ENCODE measurements around the gene CBX3.
"Not testable (repeated sequence)": the region's sequence is repeated elsewhere in the genome, so short reads cannot be mapped to it uniquely, and the experiment has no call there.

CBX3 gene

GRCh38 chr7:26165950-26166683 lies 35.4 kb upstream of the CBX3 start:
- Mint-ChIP-seq H3K4me1 (ENCODE audit: low read depth) (peaks cover 30% of the 10 kb centered on the region), H3K27me3 (no peaks in the 10 kb centered on the region), H3K36me3 (peaks cover 7% of the 10 kb centered on the region), H3K4me3 (peak overlapping the region; percentile 27), H3K27ac (peak overlapping the region; percentile 87), H3K9me3 (ENCODE audit: low read depth) (no peaks in the 10 kb centered on the region)

- H3K9me3 Mint-ChIP-seq (ENCODE audit: low read depth), result no peaks in the 10 kb centered on the region
- peak overlapping the region; percentile 39 for H3K4me3 Mint-ChIP-seq
- peaks cover 30% of the 10 kb centered on the region for H3K4me1 Mint-ChIP-seq (ENCODE audit: low read depth)
- H3K36me3 Mint-ChIP-seq, result peaks cover 9% of the 10 kb centered on the region
- peak overlapping the region; percentile 87 for H3K27ac Mint-ChIP-seq
- H3K27me3 Mint-ChIP-seq, result no peaks in the 10 kb centered on the region
Measured at GRCh38 chr7:26166684-26167266, 34.8 kb upstream of the CBX3 start.

- Mint-ChIP-seq H3K27me3 (no peaks in the 10 kb centered on the region), H3K4me1 (ENCODE audit: low read depth) (peaks cover 26% of the 10 kb centered on the region), H3K9me3 (ENCODE audit: low read depth) (no peaks in the 10 kb centered on the region), H3K4me3 (peak overlapping the region; percentile 39), H3K36me3 (peaks cover 12% of the 10 kb centered on the region), H3K27ac (peak overlapping the region; percentile 87)
Measured at GRCh38 chr7:26167303-26167934, 34.1 kb upstream of the CBX3 start.

- Mint-ChIP-seq H3K27ac (no peak overlapping the region), H3K4me1 (ENCODE audit: low read depth) (peaks cover 23% of the 10 kb centered on the region), H3K9me3 (ENCODE audit: low read depth) (no peaks in the 10 kb centered on the region), H3K4me3 (no peak overlapping the region), H3K36me3 (peaks cover 11% of the 10 kb centered on the region), H3K27me3 (no peaks in the 10 kb centered on the region)
Measured at GRCh38 chr7:26168458-26169023, 33.0 kb upstream of the CBX3 start.

- Mint-ChIP-seq H3K27me3 (no peaks in the 10 kb centered on the region), H3K4me3 (no peak overlapping the region), H3K9me3 (ENCODE audit: low read depth) (no peaks in the 10 kb centered on the region), H3K4me1 (ENCODE audit: low read depth) (peaks cover 26% of the 10 kb centered on the region), H3K27ac (no peak overlapping the region), H3K36me3 (peaks cover 13% of the 10 kb centered on the region)
Measured at GRCh38 chr7:26169271-26169670, 32.3 kb upstream of the CBX3 start.

GRCh38 chr7:26170663-26171062 lies 30.9 kb upstream of the CBX3 start:
- Mint-ChIP-seq H3K27ac (no peak overlapping the region), H3K4me3 (no peak overlapping the region), H3K4me1 (ENCODE audit: low read depth) (peaks cover 24% of the 10 kb centered on the region), H3K27me3 (no peaks in the 10 kb centered on the region), H3K9me3 (ENCODE audit: low read depth) (no peaks in the 10 kb centered on the region), H3K36me3 (peaks cover 14% of the 10 kb centered on the region)

- no peaks in the 10 kb centered on the region for H3K9me3 Mint-ChIP-seq (ENCODE audit: low read depth)
- H3K36me3 Mint-ChIP-seq, result peaks cover 14% of the 10 kb centered on the region
- H3K4me1 Mint-ChIP-seq (ENCODE audit: low read depth), result peaks cover 21% of the 10 kb centered on the region
- H3K27me3 Mint-ChIP-seq, result no peaks in the 10 kb centered on the region
- H3K27ac Mint-ChIP-seq, result no peak overlapping the region
- H3K4me3 Mint-ChIP-seq, result no peak overlapping the region
Measured at GRCh38 chr7:26171601-26172000, 29.9 kb upstream of the CBX3 start.

GRCh38 chr7:26172048-26172447 lies 29.5 kb upstream of the CBX3 start:
- H3K36me3 Mint-ChIP-seq, result peaks cover 14% of the 10 kb centered on the region
- no peaks in the 10 kb centered on the region for H3K9me3 Mint-ChIP-seq (ENCODE audit: low read depth)
- H3K4me1 Mint-ChIP-seq (ENCODE audit: low read depth), result peaks cover 16% of the 10 kb centered on the region
- no peaks in the 10 kb centered on the region for H3K27me3 Mint-ChIP-seq
- no peak overlapping the region for H3K4me3 Mint-ChIP-seq
- H3K27ac Mint-ChIP-seq, result peak overlapping the region; percentile 8

- not testable (repeated sequence) for H3K27me3 Mint-ChIP-seq; H3K4me3 Mint-ChIP-seq; H3K27ac Mint-ChIP-seq; H3K9me3 Mint-ChIP-seq (ENCODE audit: low read depth)
- Mint-ChIP-seq H3K36me3 (peaks cover 18% of the 10 kb centered on the region), H3K4me1 (ENCODE audit: low read depth) (peaks cover 29% of the 10 kb centered on the region)
Measured at GRCh38 chr7:26175903-26176302, 25.6 kb upstream of the CBX3 start.

GRCh38 chr7:26176696-26177095 lies 24.8 kb upstream of the CBX3 start:
- H3K4me3 Mint-ChIP-seq, H3K27ac Mint-ChIP-seq: not testable (repeated sequence)
- peaks cover 18% of the 10 kb centered on the region for H3K36me3 Mint-ChIP-seq

GRCh38 chr7:26177269-26177668 lies 24.3 kb upstream of the CBX3 start:
- H3K4me3 Mint-ChIP-seq; H3K27me3 Mint-ChIP-seq; H3K9me3 Mint-ChIP-seq (ENCODE audit: low read depth); H3K27ac Mint-ChIP-seq: not testable (repeated sequence)
- H3K4me1 Mint-ChIP-seq (ENCODE audit: low read depth), result peaks cover 40% of the 10 kb centered on the region
- peaks cover 17% of the 10 kb centered on the region for H3K36me3 Mint-ChIP-seq

More at GRCh38 chr7:26176696-26177095, 24.8 kb upstream of the CBX3 start:
- H3K9me3 Mint-ChIP-seq (ENCODE audit: low read depth); H3K27me3 Mint-ChIP-seq: not testable (repeated sequence)
- peaks cover 36% of the 10 kb centered on the region for H3K4me1 Mint-ChIP-seq (ENCODE audit: low read depth)

- H3K4me3 Mint-ChIP-seq, result no peak overlapping the region
- H3K27ac Mint-ChIP-seq, result peak overlapping the region; percentile 34
- no peaks in the 10 kb centered on the region for H3K27me3 Mint-ChIP-seq
- peaks cover 13% of the 10 kb centered on the region for H3K36me3 Mint-ChIP-seq
- no peaks in the 10 kb centered on the region for H3K9me3 Mint-ChIP-seq (ENCODE audit: low read depth)
- peaks cover 46% of the 10 kb centered on the region for H3K4me1 Mint-ChIP-seq (ENCODE audit: low read depth)
Measured at GRCh38 chr7:26178272-26178960, 23.1 kb upstream of the CBX3 start.

GRCh38 chr7:26179422-26179821 lies 22.1 kb upstream of the CBX3 start:
- Mint-ChIP-seq H3K4me3 (no peak overlapping the region), H3K36me3 (peaks cover 13% of the 10 kb centered on the region), H3K4me1 (ENCODE audit: low read depth) (peaks cover 46% of the 10 kb centered on the region), H3K27ac (peak overlapping the region; percentile 81), H3K27me3 (no peaks in the 10 kb centered on the region), H3K9me3 (ENCODE audit: low read depth) (no peaks in the 10 kb centered on the region)

GRCh38 chr7:26179826-26180497 lies 21.6 kb upstream of the CBX3 start:
- Mint-ChIP-seq H3K27ac (peak overlapping the region; percentile 81), H3K4me3 (no peak overlapping the region), H3K36me3 (peaks cover 14% of the 10 kb centered on the region), H3K9me3 (ENCODE audit: low read depth) (no peaks in the 10 kb centered on the region), H3K4me1 (ENCODE audit: low read depth) (peaks cover 48% of the 10 kb centered on the region), H3K27me3 (no peaks in the 10 kb centered on the region)

Data from activated naive CD8-positive, alpha-beta T cell (primary cell).